ENCODE data around the gene C22orf15. TPM values are rescaled to one million over a fixed set of nuclear protein-coding genes. Genes with fewer than 3 reads are reported as not detected.

C22orf15 gene
- total RNA-seq, 1 experiment from 2014 or later = 0.81 TPM

GRCh38 chr22:23800297-23801237 lies 37.8 kb downstream of the C22orf15 start:
- H3K9me3 Mint-ChIP-seq = no peaks in the 10 kb centered on the region; a peak in 1 of 5 replicates
- no peak overlapping the region for H3K4ac ChIP-seq (ENCODE audit: low read depth, low read length)
- peak overlapping the region; percentile 72 for H4K8ac ChIP-seq (replicated peaks; ENCODE audit: insufficient read length, low read depth, low read length)
- H3K56ac ChIP-seq (ENCODE audit: insufficient read length, low read depth, low read length) = no peak overlapping the region
- peaks cover 0 to 3% of the 10 kb centered on the region in 2 experiments; a peak in 1 of 4 replicates for H3K4me1 Mint-ChIP-seq
- H2AFZ ChIP-seq (ENCODE audit: low read length) = no peak overlapping the region
- no peak overlapping the region for H3K27ac ChIP-seq (ENCODE audit: insufficient read length, low read depth, low read length)
- no peak overlapping the region for H2BK15ac ChIP-seq (ENCODE audit: low read depth, low read length)
- H2AK5ac ChIP-seq (ENCODE audit: insufficient read length, low read length) = no peak overlapping the region
- no peak overlapping the region for H3K23ac ChIP-seq (ENCODE audit: insufficient read length, low read depth, low read length)
- H2BK12ac ChIP-seq (ENCODE audit: insufficient read length, low read depth, low read length) = no peak overlapping the region
- no peak overlapping the region for H3K9ac ChIP-seq (ENCODE audit: extremely low read depth, insufficient read length, low read length)
- no peaks in the 10 kb centered on the region for H4K20me1 ChIP-seq (ENCODE audit: control insufficient read depth, insufficient read depth, insufficient read length)
- H2BK20ac ChIP-seq (ENCODE audit: low read depth, low read length, poor library complexity, severe bottlenecking) = no peak overlapping the region
- no peak for DNase-seq
- TF ChIP-seq CTCF (conservative IDR thresholded peaks at IDR 0.05) = no peak
- no peaks in the 10 kb centered on the region for H3K27me3 ChIP-seq (ENCODE audit: insufficient read depth, low read length)
- H4K5ac ChIP-seq (ENCODE audit: insufficient read length, low read depth, low read length) = no peak overlapping the region
- H3K14ac ChIP-seq (ENCODE audit: insufficient read depth, low read length) = no peak overlapping the region
- H3K27me3 Mint-ChIP-seq (ENCODE audit: low read depth) = no peaks in the 10 kb centered on the region
- H3K9me3 ChIP-seq (ENCODE audit: control insufficient read depth, low read depth, low read length) = no peaks in the 10 kb centered on the region
- no peak overlapping the region for H3T11ph ChIP-seq (ENCODE audit: low read length)
- H2BK120ac ChIP-seq (ENCODE audit: low read depth, low read length, poor library complexity, severe bottlenecking) = no peak overlapping the region
- H3K27ac Mint-ChIP-seq = peak overlapping the region in 1 of 3 experiments; percentile 84; a peak in 3 of 7 replicates
- WGBS (ENCODE audit: extremely low coverage, insufficient read length, low lambda C conversion rate) = no CpG with 5 or more reads among the region's 18 CpGs
- H3K4me1 ChIP-seq (ENCODE audit: insufficient read depth, low read length) = no peaks in the 10 kb centered on the region
- no peaks in the 10 kb centered on the region for H3K23me2 ChIP-seq (ENCODE audit: insufficient read length, low read depth, low read length, poor library complexity, severe bottlenecking)
- no peaks in the 10 kb centered on the region for H3K79me1 ChIP-seq (ENCODE audit: insufficient read depth, low read depth, low read length, poor library complexity, severe bottlenecking)
- H3K79me2 ChIP-seq (ENCODE audit: insufficient read depth, low read length) = no peaks in the 10 kb centered on the region
- peaks cover 63 to 92% (median 89%) of the 10 kb centered on the region in 3 experiments for H3K36me3 Mint-ChIP-seq (ENCODE audit: insufficient read depth in 1 of 3, low read depth in 3 of 3)
- no peak overlapping the region for H4K91ac ChIP-seq (ENCODE audit: insufficient read length, low read depth, low read length)
- no peak overlapping the region for H3K4me2 ChIP-seq (ENCODE audit: insufficient read depth, insufficient read length, low read length)
- no peak overlapping the region for H3K4me3 Mint-ChIP-seq
- H2BK5ac ChIP-seq (ENCODE audit: insufficient read length, low read length) = peak overlapping the region; percentile 70
- no peak overlapping the region for H3K18ac ChIP-seq (ENCODE audit: insufficient read length, low read depth, low read length)
